Muscle of back (tissue), 11 donors: ENCODE measurements around the gene SAP130. TPM values are rescaled to one million over a fixed set of nuclear protein-coding genes. Genes with fewer than 3 reads are reported as not detected.
"Not testable (repeated sequence)": the region's sequence is repeated elsewhere in the genome, so short reads cannot be mapped to it uniquely, and the experiment has no call there.

Experiments
- DNase-seq, 3 donors: peaks; one replicate each; pipeline versions ENCODE4 v3.0.0 to v3.0.0-alpha.2; 2013
- polyA plus RNA-seq, 10 donors: library from polyadenylated mRNA; unstranded; fragments of 120-200 nt; gene quantifications; one replicate each; pipeline ENCODE4 v1.2.1, GENCODE V29; 2013; ENCODE audit not compliant: insufficient read length in 10 of 10

Gene SAP130
- polyA plus RNA-seq, 10 donors: 11.5 to 16.8 (median 13.6) TPM

- no peak for DNase-seq
These were observed 74.0 kb downstream of the SAP130 start for GRCh38 chr2:127953849-127954248.

- no peak for DNase-seq
These were observed 74.6 kb downstream of the SAP130 start for GRCh38 chr2:127953128-127953718.

- DNase-seq: no peak
These were observed 76.8 kb downstream of the SAP130 start for GRCh38 chr2:127951026-127951425.

GRCh38 chr2:127950264-127950663 is 77.6 kb downstream of the SAP130 start:
- DNase-seq: no peak

- no peak for DNase-seq
These were observed 82.6 kb downstream of the SAP130 start for GRCh38 chr2:127945281-127945680.

GRCh38 chr2:127943186-127943585 is 84.7 kb downstream of the SAP130 start:
- no peak for DNase-seq

GRCh38 chr2:127942002-127942401 is 85.9 kb downstream of the SAP130 start:
- DNase-seq: no peak

- no peak for DNase-seq
These were observed 86.4 kb downstream of the SAP130 start for GRCh38 chr2:127941461-127941860.

- no peak for DNase-seq
These were observed 87.2 kb downstream of the SAP130 start for GRCh38 chr2:127940641-127941040.

- no peak for DNase-seq
These were observed 92.5 kb downstream of the SAP130 start for GRCh38 chr2:127935337-127935736.

- DNase-seq: peak in 1 of 3 donors; percentile 33
These were observed 95.5 kb downstream of the SAP130 start for GRCh38 chr2:127932199-127932876.

GRCh38 chr2:127929449-127929848 is 98.4 kb downstream of the SAP130 start:
- DNase-seq: no peak

- DNase-seq: no peak
These were observed 100.5 kb downstream of the SAP130 start for GRCh38 chr2:127927384-127927783.

- DNase-seq: no peak
These were observed 109.9 kb downstream of the SAP130 start for GRCh38 chr2:127917916-127918315.

- DNase-seq: no peak
These were observed 113.9 kb downstream of the SAP130 start for GRCh38 chr2:127913808-127914457.

- no peak for DNase-seq
These were observed 116.1 kb downstream of the SAP130 start for GRCh38 chr2:127911737-127912136.

- DNase-seq: no peak
These were observed 117.4 kb downstream of the SAP130 start for GRCh38 chr2:127910415-127910814.

- no peak for DNase-seq
These were observed 118.8 kb downstream of the SAP130 start for GRCh38 chr2:127909019-127909418.

GRCh38 chr2:127907733-127908400 is 120.0 kb downstream of the SAP130 start:
- not testable (repeated sequence) for DNase-seq

- no peak for DNase-seq
These were observed 121.5 kb downstream of the SAP130 start for GRCh38 chr2:127906206-127906926.

- peak in 2 of 3 donors; percentile 42 to 53 for DNase-seq
These were observed 126.4 kb downstream of the SAP130 start for GRCh38 chr2:127901339-127902056.
